Lower leg skin (tissue), 3 donors: ENCODE measurements around the gene HEPACAM.

Source experiments
- CTCF ChIP-seq, 3 donors: fragments of 450-650 bp; IDR thresholded peaks; one replicate each; pipeline ENCODE4 v1.5.1; 2016; ENCODE audit warnings: antibody characterized with exemption in 3 of 3, mild to moderate bottlenecking in 3 of 3, moderate library complexity in 2 of 3
- POLR2A ChIP-seq, 2 donors: fragments of 450-650 bp; IDR thresholded peaks; one replicate each; pipeline ENCODE4 v1.6.1; 2016 to 2017; ENCODE audit warnings: antibody characterized with exemption in 2 of 2, mild to moderate bottlenecking in 1 of 2, moderate library complexity in 1 of 2

GRCh38 chr11:124937336-124937935 is 1.6 kb upstream of the HEPACAM start:
- TF ChIP-seq POLR2A (IDR thresholded peaks at IDR 0.05) (no peak), CTCF (IDR thresholded peaks at IDR 0.05) (no peak)
